Smooth muscle cell of the brain vasculature (primary cell): Measurements from ENCODE around the gene PGM3.

Experiments used
- DNase-seq: peaks from one replicate; pipeline ENCODE4 v3.0.0-alpha.2; 2012; ENCODE audit warnings: low read depth, low spot score

The PGM3 gene

DNA sequence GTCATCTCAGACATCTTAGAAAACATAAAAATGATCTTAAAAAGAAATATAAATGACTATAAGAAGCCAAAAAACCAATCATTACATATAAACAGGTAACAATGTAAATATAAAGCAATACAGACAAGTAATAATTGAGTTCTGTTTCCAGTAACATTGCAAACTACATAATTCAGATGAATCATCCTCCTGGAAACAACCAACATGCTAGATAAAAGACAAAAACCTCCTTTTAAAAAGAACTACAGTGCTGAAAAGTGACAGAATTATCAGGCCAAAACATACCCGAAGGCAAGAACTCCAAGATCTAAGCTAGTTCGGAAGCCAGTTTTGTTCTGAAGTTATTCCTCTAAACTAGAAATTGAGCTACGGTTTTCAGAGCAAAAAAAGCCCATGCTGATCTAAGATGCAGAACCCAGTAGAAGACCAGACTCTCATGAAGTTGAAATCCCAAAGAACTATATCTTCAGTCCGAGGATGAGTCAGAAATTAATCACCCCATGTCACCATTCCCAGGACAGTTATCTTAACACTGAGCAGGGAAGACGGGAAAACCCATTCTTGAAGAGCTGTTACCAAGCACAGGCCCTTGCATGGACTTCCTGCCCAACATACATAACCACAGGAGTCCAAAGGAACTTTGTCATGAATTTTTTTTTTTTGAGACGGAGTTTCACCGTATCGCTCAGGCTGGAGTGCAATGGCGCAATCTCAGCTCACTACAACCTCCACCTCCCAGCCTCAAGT is 9.8 kb downstream of the PGM3 start:
- DNase-seq, result no peak

DNA sequence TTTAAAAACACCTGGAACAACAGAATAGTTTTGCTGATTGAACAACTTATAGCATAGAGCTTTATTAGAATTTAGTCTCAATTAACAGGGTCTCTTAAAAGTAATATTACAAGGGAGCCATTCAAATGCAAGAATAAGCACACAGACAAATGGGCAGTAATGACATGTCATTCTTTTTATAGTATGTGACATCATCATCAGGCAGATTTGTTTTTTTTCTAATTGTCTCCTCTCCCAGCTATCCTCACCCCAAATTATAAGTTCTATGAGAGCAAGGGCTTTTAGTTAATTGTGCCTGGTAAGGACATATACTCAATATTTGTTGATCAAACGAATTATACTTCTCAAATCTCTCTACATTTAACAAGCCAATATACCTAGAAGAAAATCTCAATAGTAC is 11.0 kb downstream of the PGM3 start:
- no peak for DNase-seq

DNA sequence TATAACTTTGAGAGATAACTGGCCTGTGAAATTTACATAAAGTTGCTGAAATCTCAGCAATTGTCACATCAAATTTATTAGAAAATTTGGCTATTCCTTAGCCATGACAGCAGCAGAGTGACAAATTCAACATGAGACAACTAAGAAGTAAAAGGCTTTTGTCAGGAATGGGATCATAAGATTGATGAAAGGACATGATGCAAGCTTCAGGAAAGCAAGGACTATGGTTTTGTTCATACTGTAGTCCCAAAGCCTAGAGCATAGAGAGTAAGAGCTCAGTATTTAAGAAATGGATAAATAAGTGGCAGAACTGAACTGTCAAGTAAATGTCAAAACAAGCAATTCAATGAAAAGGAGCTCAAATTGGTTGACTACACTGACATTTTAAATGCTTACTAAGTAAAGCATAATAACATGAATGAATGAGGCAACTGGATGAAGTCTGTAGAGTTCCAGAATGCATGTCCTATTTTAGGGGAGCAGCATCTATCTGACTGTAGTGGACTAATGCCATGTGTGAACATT is 12.6 kb downstream of the PGM3 start:
- DNase-seq, result no peak

DNA sequence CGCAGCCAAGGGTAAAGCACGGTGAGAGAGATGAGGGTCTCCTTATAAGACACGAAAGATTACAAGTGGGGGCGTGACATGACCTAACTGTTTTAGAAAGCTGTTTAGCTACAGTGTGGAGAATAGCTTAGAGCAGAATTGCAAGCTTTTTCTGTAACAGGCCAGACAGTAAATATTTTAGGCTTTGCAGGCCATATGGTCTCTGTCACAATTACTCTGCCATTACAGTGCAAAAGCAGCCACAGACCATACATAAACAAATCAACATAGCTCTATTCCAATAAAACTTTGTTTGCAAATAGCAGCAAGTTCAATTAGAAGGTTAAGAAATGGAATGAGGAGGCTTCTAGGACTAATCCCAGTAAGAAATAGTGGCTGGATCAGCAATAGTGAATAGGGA is 16.8 kb downstream of the PGM3 start:
- DNase-seq, result no peak

DNA sequence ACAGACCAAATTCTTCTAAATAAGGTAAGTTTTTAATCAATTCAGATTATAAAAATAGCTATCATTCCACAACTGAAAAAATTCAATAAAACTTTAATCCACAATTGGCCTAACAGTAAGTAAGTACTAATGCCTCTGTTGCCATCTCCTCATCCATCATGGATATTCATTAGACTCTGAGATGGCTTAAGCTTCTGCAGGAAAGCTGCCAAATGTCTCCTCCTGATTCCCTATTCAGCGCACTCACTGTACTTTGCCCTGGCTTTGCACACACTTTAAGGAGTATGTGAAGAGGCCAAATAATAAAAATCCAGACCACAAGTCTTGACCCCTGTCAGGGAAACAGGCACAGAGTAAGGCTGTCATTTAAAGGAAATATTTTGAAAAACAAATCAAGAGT is 23.6 kb downstream of the PGM3 start:
- DNase-seq, result no peak

DNA sequence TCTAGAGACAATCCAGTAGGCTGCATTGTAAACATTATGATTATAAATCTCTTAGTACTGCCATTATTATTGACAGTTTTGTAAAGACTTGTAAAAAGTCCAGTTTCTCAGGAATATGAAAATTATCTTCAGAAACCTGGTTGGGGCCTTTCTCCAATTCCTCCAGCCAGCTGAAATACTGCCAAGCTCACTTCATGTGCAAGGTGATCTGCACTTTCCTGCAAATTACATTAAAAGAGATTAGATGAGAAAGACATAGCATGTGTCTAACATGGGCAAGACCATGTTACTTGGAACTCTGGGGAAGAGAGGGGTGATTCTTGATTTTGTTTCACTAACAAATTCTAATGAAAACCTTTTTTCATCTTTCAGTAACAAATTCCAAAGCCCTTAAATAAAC is 24.0 kb downstream of the PGM3 start:
- DNase-seq, result no peak

DNA sequence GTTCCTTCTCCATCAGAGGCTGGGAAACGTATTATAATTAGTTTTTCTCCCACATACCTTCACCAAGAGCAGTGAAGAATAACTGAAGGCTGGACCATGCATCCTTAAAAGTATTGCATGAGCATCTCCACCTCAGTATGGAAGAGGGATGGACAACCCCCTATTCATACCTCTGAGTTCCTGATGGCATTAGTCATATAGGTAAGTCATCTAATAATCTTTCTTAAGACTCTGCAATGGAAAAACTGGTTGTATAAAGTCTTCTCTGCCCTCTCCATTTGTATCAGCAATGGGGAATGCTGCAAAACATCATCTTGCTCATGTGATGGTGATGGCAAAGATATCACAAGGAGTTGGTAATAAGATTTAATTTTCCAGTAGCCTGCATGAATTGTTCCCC is 24.5 kb downstream of the PGM3 start:
- no peak for DNase-seq

DNA sequence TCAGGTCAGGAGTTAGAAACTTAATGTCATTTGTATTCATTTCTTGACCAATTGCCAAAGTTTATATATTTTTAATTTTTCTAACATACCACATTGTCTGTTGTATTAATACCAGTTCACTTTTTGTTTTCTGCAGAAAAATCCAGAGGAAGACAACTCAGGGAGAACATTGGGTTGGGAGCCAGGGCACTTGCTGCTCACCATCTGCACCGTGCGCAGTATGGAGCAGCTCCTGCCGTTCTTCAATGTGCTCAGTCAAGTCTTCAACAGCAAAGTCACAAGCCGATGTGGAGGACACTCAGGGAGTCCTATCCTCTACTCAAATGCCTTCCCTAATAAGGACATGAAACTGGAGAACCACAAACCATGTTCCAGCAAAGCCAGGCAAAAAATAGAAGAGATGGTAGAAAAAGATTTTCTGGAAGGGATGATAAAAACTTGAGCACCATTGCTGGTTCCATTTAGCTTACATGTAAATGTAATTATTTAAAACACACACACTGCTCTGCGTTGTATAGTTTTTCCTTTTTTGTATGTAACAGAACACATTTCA is 25.3 kb downstream of the PGM3 start:
- no peak for DNase-seq

DNA sequence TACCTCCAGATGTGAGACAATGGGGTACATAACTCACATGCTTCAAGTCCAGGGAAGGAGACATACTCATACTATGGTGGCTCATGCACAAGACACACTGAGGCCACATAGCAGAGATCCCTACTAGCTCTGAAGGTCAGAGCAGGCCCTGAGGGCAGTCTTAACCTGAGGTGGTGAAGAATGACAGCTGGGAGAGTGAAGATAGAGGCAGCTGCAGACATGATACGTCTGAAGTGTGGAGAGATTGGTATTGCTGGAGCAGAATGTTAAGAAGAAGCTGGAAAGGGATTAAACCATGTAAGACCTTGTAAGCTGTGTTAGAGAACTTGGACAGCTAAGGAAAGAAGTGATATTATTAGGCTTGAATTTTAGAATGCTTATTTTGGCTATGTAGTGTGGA is 32.9 kb downstream of the PGM3 start:
- no peak for DNase-seq

DNA sequence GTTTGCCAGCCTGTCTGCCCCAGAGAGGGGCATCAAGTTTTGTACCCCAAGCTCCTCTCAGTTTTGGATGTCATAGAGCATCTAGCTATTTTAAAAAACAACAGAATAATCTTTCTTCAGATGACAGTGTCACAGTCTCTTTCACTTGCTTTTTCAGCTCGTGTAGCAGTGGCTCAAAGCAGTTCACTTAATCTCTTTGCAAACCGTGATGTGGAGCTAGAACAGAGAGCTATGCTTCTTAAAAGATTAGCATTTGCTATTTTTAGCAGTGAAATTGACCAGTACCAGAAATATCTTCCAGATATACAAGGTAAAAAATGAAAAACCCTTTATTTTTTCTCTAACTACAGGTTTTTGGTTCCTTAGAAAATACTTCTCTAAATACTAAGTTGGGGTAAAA is 37.3 kb downstream of the PGM3 start:
- no peak for DNase-seq

DNA sequence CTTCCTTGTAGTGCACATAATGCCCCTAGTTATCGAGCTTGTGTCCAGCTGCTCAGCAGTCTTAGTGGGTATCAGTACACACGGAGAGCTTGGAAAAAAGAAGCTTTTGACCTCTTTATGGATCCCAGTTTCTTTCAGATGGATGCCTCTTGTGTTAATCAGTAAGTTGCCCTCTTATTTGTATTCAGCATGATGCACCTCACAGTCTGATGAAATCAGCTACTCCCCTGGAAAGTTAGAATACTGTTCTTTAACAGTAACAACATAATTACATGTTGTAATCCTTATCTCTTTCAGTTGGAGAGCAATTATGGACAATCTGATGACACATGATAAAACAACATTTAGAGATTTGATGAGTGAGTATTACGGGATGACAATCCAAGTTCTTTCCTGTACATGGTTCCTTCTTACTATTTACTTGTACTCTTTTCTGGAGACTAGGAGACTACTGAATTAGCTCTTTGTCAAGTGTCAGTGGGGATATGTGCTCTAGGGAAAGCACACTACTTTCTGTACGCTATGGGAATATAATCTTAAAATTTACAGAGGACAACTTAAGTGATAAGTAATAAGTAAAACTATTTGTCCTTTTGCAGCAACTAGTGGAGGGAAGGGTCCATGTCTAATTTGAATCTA is 39.1 kb downstream of the PGM3 start:
- DNase-seq, result no peak

DNA sequence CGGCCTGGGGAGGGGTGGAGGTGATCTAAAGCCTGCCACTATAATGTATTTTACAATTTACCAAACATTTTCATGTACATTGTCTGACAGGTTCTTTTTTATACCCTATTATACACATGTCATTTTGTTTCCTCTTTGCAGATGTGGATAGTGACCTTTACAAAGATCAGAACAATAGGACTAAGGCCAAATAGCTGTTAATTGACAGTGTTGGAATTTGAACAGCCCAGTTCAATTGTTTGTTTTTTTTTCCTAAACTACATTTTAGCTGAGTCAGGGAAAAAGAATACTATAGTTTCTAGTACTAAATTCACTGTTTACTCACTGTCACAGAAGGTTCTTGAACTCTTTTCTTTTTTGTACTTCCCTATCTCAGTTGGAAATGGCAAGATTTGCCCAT is 40.2 kb downstream of the PGM3 start:
- no peak for DNase-seq

DNA sequence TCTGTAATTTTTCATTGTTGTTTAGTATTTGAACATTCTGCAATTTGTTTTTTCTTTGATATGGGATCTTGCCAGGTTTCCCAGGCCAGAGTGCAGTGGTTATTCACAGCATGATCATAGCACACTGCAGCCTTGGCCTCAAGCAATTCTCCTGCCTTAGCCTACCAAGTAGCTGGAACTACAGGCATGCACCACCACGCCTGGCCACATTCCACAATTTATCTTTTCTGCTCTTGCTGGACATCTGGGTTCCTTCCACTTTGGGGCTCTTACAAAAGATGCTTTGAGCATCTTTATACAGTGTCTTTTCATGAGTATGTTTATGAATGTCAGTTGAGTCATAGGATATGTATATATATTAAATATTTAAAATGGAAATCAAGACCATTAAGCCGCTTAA is 42.0 kb downstream of the PGM3 start:
- no peak for DNase-seq

DNA sequence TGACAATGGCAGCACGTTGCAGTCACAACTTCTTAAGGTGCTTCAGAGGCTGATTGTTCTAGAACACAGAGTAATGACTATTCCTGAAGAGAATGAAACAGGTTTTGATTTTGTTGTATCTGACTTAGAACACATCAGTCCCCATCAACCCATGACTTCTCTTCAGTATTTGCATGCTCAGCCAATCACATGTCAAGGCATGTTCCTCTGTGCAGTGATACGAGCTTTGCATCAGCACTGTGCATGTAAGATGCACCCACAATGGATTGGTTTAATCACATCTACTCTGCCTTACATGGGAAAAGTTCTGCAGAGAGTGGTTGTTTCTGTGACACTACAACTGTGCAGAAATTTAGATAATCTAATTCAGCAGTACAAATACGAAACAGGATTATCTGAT is 54.3 kb downstream of the PGM3 start:
- DNase-seq, result no peak

DNA sequence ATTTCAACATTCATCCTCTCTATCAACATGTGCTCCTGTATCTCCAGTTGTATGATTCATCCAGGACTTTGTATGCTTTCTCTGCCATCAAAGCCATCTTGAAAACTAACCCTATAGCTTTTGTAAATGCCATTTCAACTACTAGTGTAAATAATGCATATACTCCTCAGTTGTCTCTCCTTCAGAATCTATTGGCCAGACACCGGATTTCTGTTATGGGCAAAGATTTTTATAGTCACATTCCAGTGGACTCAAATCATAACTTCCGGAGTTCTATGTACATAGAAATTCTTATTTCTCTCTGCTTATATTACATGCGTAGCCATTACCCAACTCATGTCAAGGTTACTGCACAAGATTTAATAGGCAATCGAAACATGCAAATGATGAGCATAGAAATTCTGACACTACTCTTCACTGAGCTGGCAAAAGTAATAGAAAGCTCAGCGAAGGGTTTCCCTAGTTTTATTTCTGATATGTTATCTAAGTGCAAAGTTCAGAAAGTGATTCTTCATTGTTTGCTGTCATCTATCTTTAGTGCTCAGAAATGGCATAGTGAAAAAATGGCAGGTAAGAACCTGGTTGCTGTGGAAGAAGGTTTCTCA is 54.8 kb downstream of the PGM3 start:
- DNase-seq, result no peak

DNA sequence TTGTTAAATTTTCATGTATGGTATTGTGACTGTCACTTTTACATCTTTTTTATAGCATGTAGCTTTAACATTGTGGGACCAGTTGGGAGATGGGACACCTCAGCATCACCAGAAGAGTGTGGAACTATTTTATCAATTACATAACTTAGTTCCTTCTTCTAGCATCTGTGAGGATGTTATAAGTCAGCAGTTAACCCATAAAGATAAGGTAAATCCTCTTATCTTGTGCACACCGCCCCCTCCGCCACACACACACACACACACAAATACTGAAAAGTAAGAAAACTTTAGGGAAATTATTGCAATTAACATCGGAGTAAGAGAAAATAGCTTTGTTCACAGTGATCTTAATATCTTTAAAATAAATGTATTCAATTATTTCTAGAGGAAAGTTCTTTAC is 60.9 kb downstream of the PGM3 start:
- DNase-seq, result no peak

DNA sequence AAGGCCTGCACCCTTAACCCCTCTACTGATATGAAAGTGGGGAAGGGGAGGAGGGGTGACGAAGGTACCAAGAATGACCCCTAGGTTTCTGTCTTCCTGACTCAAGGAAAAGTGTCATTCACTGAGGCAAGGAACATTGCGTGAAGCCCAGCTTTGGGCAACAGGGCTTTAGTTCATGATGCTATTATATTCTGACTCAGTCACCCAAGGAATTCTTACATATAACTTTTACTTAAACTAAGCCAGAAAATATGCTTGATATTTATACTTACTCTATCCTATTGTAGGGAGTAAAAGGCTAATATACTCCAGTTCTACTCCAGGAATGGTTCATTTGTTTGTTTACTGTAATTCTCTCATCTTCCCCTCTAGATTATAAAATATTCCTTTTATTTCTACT is 65.1 kb downstream of the PGM3 start:
- DNase-seq, result no peak

DNA sequence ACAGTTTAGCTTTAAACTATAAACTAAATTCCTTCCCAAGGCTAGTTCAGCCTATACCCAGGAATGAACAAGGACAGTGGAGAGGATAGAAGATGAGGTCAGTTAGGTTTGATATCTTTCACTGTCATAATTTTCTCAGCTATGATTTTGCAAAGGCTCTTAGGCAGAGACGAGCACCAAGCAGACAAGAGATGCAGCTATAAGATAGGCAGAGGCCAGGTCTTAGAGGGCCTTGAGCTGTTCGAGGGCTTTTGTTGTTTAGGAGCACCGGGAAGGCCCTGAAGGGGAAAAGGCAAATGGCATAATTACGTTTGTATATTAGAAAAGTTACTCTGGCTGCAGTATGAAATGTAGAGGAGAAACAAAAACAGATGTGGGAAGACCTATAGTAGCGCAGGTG is 65.8 kb downstream of the PGM3 start:
- DNase-seq, result no peak

DNA sequence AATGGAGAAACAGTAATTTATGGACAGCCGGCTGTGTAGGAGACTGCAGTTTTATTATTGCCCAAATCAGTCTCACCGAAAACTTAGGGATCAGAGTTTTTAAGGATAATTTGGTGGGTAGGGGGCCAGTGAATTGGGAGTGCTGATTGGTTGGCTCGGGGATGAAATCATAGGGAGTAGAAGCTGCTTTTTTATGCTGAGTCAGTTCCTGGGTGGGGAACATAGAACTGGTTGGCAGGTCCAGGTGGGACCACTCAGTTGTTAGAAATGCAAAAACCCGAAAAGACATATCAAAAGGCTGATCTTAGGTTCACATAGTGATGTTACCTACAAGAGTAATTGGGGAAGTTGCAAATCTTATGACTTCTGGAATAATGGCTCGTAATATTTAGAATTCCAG is 66.3 kb downstream of the PGM3 start:
- no peak for DNase-seq

DNA sequence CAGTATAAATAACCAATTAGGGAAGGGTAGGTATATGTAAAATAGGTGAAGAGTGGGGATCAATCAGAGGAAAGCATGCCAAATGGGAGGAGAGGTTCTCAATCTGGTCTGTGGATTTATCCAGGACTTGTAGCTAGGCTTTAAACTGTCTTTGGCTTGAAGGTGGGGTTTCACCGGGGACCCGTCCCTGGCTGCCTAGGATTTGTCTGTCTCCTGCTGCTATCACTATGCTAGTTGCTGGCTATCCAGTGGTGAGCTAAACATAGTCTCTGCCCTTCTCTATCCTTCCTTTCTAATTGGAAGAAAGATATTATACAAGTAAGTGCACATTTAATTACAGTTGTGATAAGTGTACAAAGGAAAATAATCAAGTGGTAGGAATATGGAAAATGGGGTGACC is 66.8 kb downstream of the PGM3 start:
- DNase-seq, result no peak

DNA sequence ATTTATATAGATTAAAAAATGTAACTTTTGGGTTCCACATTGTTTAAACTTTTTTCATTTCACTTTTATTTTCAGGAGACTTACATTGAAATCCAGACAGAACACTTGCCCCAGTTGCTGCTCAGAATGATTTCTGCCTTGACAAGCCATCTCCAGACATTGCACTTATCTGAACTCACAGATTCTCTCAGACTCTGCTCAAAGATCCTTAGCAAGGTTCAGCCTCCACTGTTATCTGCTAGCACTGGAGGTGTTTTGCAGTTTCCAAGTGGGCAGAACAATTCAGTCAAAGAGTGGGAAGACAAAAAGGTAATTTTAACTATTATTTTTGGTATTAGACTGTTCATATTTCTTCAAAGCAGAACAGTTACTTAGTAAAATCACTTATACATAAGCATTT is 67.6 kb downstream of the PGM3 start:
- no peak for DNase-seq

DNA sequence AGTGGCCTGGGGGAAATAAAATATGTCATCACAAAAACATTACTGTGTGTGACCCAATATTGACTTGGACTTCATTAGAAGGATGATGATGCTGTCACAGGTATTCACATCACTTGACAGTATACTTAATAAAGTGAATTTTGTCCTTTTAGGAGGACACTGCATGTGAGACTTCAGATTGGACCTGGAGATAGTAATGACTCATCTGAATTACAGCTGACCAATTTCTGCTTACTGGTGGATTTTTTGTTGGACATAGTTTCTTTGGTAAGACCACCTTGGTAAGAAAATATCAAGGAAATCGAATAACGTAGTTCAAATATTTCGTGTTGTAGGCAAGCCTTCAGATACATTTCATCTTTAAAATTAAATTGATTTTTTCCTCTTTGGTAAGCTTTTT is 68.5 kb downstream of the PGM3 start:
- no peak for DNase-seq
